Rectal smooth muscle tissue (tissue), 1 donor: ENCODE measurements around the gene CD79A.

Experiments used
- H3K27ac ChIP-seq: one replicate; pipeline ENCODE4 v1.7.0; 2013; ENCODE audit warnings: low read depth, low read length, inconsistent platforms
- H3K27me3 ChIP-seq: one replicate; pipeline ENCODE4 v1.7.0; 2013; ENCODE audit warnings: low read length; ENCODE audit not compliant: control insufficient read depth, insufficient read depth
- H3K36me3 ChIP-seq: one replicate; pipeline ENCODE4 v1.7.0; 2013; ENCODE audit warnings: low read length; ENCODE audit not compliant: control insufficient read depth, insufficient read depth
- H3K4me1 ChIP-seq: one replicate; pipeline ENCODE4 v1.7.0; 2013; ENCODE audit warnings: low read length; ENCODE audit not compliant: control insufficient read depth, insufficient read depth
- H3K4me3 ChIP-seq: one replicate; pipeline ENCODE4 v1.7.0; 2013; ENCODE audit warnings: low read length
- H3K9ac ChIP-seq: one replicate; pipeline ENCODE4 v1.7.0; 2013; ENCODE audit warnings: low read length

CD79A gene

GRCh38 chr19:41906271-41906670 lies 29.2 kb downstream of the CD79A start:
- H3K4me1 ChIP-seq = no peaks in the 10 kb centered on the region
- no peak overlapping the region for H3K9ac ChIP-seq
- H3K27me3 ChIP-seq = peaks cover 7% of the 10 kb centered on the region
- H3K4me3 ChIP-seq = no peak overlapping the region
- H3K36me3 ChIP-seq = peaks cover 47% of the 10 kb centered on the region
- no peak overlapping the region for H3K27ac ChIP-seq

GRCh38 chr19:41906916-41907680 lies 30.0 kb downstream of the CD79A start:
- H3K4me3 ChIP-seq = no peak overlapping the region
- no peak overlapping the region for H3K9ac ChIP-seq
- H3K27ac ChIP-seq = no peak overlapping the region
- no peaks in the 10 kb centered on the region for H3K4me1 ChIP-seq
- H3K36me3 ChIP-seq = peaks cover 40% of the 10 kb centered on the region
- H3K27me3 ChIP-seq = peaks cover 12% of the 10 kb centered on the region

- peaks cover 33% of the 10 kb centered on the region for H3K36me3 ChIP-seq
- H3K4me3 ChIP-seq = no peak overlapping the region
- H3K27me3 ChIP-seq = peaks cover 19% of the 10 kb centered on the region
- no peaks in the 10 kb centered on the region for H3K4me1 ChIP-seq
- H3K27ac ChIP-seq = no peak overlapping the region
- H3K9ac ChIP-seq = no peak overlapping the region
Measured at GRCh38 chr19:41907994-41908615, 31.0 kb downstream of the CD79A start.

GRCh38 chr19:41908724-41909464 lies 31.8 kb downstream of the CD79A start:
- no peaks in the 10 kb centered on the region for H3K4me1 ChIP-seq
- no peak overlapping the region for H3K4me3 ChIP-seq
- H3K9ac ChIP-seq = no peak overlapping the region
- H3K27me3 ChIP-seq = peaks cover 24% of the 10 kb centered on the region
- H3K36me3 ChIP-seq = peaks cover 25% of the 10 kb centered on the region
- H3K27ac ChIP-seq = no peak overlapping the region

GRCh38 chr19:41909706-41910105 lies 32.6 kb downstream of the CD79A start:
- H3K36me3 ChIP-seq = peaks cover 19% of the 10 kb centered on the region
- H3K27me3 ChIP-seq = peaks cover 29% of the 10 kb centered on the region
- H3K27ac ChIP-seq = no peak overlapping the region
- H3K4me3 ChIP-seq = no peak overlapping the region
- H3K4me1 ChIP-seq = no peaks in the 10 kb centered on the region
- no peak overlapping the region for H3K9ac ChIP-seq

GRCh38 chr19:41910240-41910991 lies 33.3 kb downstream of the CD79A start:
- H3K27ac ChIP-seq = no peak overlapping the region
- peaks cover 32% of the 10 kb centered on the region for H3K27me3 ChIP-seq
- no peaks in the 10 kb centered on the region for H3K4me1 ChIP-seq
- H3K36me3 ChIP-seq = peaks cover 13% of the 10 kb centered on the region
- no peak overlapping the region for H3K4me3 ChIP-seq
- H3K9ac ChIP-seq = no peak overlapping the region

GRCh38 chr19:41910992-41911888 lies 34.2 kb downstream of the CD79A start:
- peaks cover 39% of the 10 kb centered on the region for H3K27me3 ChIP-seq
- H3K9ac ChIP-seq = no peak overlapping the region
- no peaks in the 10 kb centered on the region for H3K4me1 ChIP-seq

GRCh38 chr19:41911889-41912731 lies 35.0 kb downstream of the CD79A start:
- Histone ChIP-seq H3K36me3 (peaks cover under 1% of the 10 kb centered on the region), H3K27ac (no peak overlapping the region), H3K27me3 (peaks cover 46% of the 10 kb centered on the region), H3K4me1 (no peaks in the 10 kb centered on the region), H3K4me3 (no peak overlapping the region), H3K9ac (no peak overlapping the region)

More at GRCh38 chr19:41910992-41911888, 34.2 kb downstream of the CD79A start:
- H3K27ac ChIP-seq = no peak overlapping the region
- peaks cover 6% of the 10 kb centered on the region for H3K36me3 ChIP-seq
- no peak overlapping the region for H3K4me3 ChIP-seq

- Histone ChIP-seq H3K4me3 (no peak overlapping the region), H3K36me3 (no peaks in the 10 kb centered on the region), H3K9ac (no peak overlapping the region), H3K27me3 (peaks cover 52% of the 10 kb centered on the region), H3K27ac (no peak overlapping the region), H3K4me1 (no peaks in the 10 kb centered on the region)
Measured at GRCh38 chr19:41912899-41913537, 35.9 kb downstream of the CD79A start.

- Histone ChIP-seq H3K9ac (no peak overlapping the region), H3K36me3 (no peaks in the 10 kb centered on the region), H3K4me3 (no peak overlapping the region), H3K4me1 (no peaks in the 10 kb centered on the region), H3K27ac (no peak overlapping the region), H3K27me3 (peaks cover 54% of the 10 kb centered on the region)
Measured at GRCh38 chr19:41913538-41914423, 36.7 kb downstream of the CD79A start.
